HepG2 (cell line): ENCODE results near the gene UGP2. TPM values are rescaled to one million over a fixed set of nuclear protein-coding genes. Genes with fewer than 3 reads are reported as not detected.
A peak's percentile ranks its signal among the peaks of the same experiment; 100 is the strongest.

ENCODE experiments used
- AHR ChIP-seq: IDR thresholded peaks from 2 replicates; pipeline ENCODE4 v1.6.1; 2018; ENCODE audit warnings: missing genetic modification reagents, missing compliant biosample characterization
- FLYWCH1 ChIP-seq: sonication (generic); formaldehyde crosslinking; IDR thresholded peaks from 2 replicates; pipeline ENCODE4 v1.8.1; 2023; ENCODE audit warnings: mild to moderate bottlenecking, missing genetic modification reagents
- HBP1 ChIP-seq: IDR thresholded peaks from 2 replicates; pipeline ENCODE4 v1.6.1; 2016; ENCODE audit warnings: low read depth, control low read depth
- HES4 ChIP-seq: sonication (generic); formaldehyde crosslinking; IDR thresholded peaks from 2 replicates; pipeline ENCODE4 v1.9.0; 2021; ENCODE audit warnings: mild to moderate bottlenecking, missing genetic modification reagents, borderline replicate concordance
- HOXA3 ChIP-seq: sonication (generic); formaldehyde crosslinking; IDR thresholded peaks from 2 replicates; pipeline ENCODE4 v1.5.0; 2020; ENCODE audit warnings: missing genetic modification reagents
- KLF16 ChIP-seq, 2 experiments: sonication (generic) in 1 of 2; formaldehyde crosslinking in 1 of 2; IDR thresholded peaks; 2 replicates each; pipeline versions ENCODE4 v1.6.1 to v1.8.0; 2016 to 2023; ENCODE audit warnings: missing genetic modification reagents in 2 of 2, missing compliant biosample characterization in 1 of 2
- MEF2D ChIP-seq: sonication (generic); formaldehyde crosslinking; IDR thresholded peaks from 2 replicates; pipeline ENCODE4 v1.5.1; 2020; ENCODE audit warnings: mild to moderate bottlenecking, missing genetic modification reagents
- MEIS1 ChIP-seq: sonication (generic); formaldehyde crosslinking; IDR thresholded peaks from 2 replicates; pipeline ENCODE4 v1.9.0; 2021; ENCODE audit warnings: mild to moderate bottlenecking, missing genetic modification reagents, moderate library complexity, borderline replicate concordance
- MTA3 ChIP-seq: sonication (generic); formaldehyde crosslinking; IDR thresholded peaks from 2 replicates; pipeline ENCODE4 v1.4.0; 2020; ENCODE audit warnings: missing genetic modification reagents
- NBN ChIP-seq: fragments of 450-650 bp; conservative IDR thresholded peaks from 2 replicates; pipeline ENCODE4 v1.6.1; 2017
- NKX3-1 ChIP-seq: sonication (generic); formaldehyde crosslinking; IDR thresholded peaks from 2 replicates; pipeline ENCODE4 v1.5.0; 2020; ENCODE audit warnings: missing genetic modification reagents
- PAF1 ChIP-seq: IDR thresholded peaks from 2 replicates; pipeline ENCODE4 v1.6.1; 2016; ENCODE audit warnings: missing genetic modification reagents, missing compliant biosample characterization
- PRDM10 ChIP-seq: sonication (generic); formaldehyde crosslinking; IDR thresholded peaks from 2 replicates; pipeline ENCODE4 v1.4.0; 2020; ENCODE audit warnings: low read depth, missing genetic modification reagents
- SIN3A ChIP-seq: IDR thresholded peaks from 2 replicates; pipeline ENCODE4 v1.6.1; 2011; ENCODE audit warnings: low read depth, mild to moderate bottlenecking, control low read depth, low read length, borderline replicate concordance
- ZNF274 ChIP-seq: sonication (generic); formaldehyde crosslinking; IDR thresholded peaks from 2 replicates; pipeline ENCODE4 v1.5.1; 2020; ENCODE audit warnings: mild to moderate bottlenecking, missing genetic modification reagents
- ZNF329 ChIP-seq: sonication (generic); formaldehyde crosslinking; IDR thresholded peaks from 2 replicates; pipeline ENCODE4 v1.9.0; 2021; ENCODE audit warnings: low read depth, mild to moderate bottlenecking, missing genetic modification reagents
- ZNF556 ChIP-seq: sonication (generic); formaldehyde crosslinking; IDR thresholded peaks from 2 replicates; pipeline ENCODE4 v1.4.0; 2020; ENCODE audit warnings: mild to moderate bottlenecking, missing genetic modification reagents, borderline replicate concordance
- ZNF678 ChIP-seq: sonication (generic); formaldehyde crosslinking; IDR thresholded peaks from 2 replicates; pipeline ENCODE4 v1.4.0; 2020; ENCODE audit warnings: mild to moderate bottlenecking, missing genetic modification reagents
- ZNF816 ChIP-seq: sonication (generic); formaldehyde crosslinking; IDR thresholded peaks from 2 replicates; pipeline ENCODE4 v1.8.0; 2022; ENCODE audit warnings: missing genetic modification reagents, mild to moderate bottlenecking, borderline replicate concordance
- ZZZ3 ChIP-seq: sonication (generic); formaldehyde crosslinking; IDR thresholded peaks from 2 replicates; pipeline ENCODE4 v1.4.0; 2020; ENCODE audit warnings: missing genetic modification reagents, mild to moderate bottlenecking, borderline replicate concordance
- polyA plus RNA-seq, 8 experiments: library from polyadenylated mRNA; depleted of rRNA in 3 of 8; stranded (reverse) in 7 of 8; unstranded in 1 of 8; fragments of >200 nt; fragmentation: Illumina TruSeq in 4 of 8; extraction: Trizol in 4 of 8; gene quantifications; 2 replicates each; pipeline versions ENCODE4 v1.2.1 to v1.2.3, GENCODE V29; 2011 to 2016; ENCODE audit warnings: low read depth in 4 of 8, missing spikeins in 1 of 8, mixed read lengths in 1 of 8; ENCODE audit not compliant: insufficient read depth in 1 of 8
- total RNA-seq, 5 experiments: library from RNA; depleted of rRNA; stranded (reverse); fragments of >200 nt; fragmentation: Illumina TruSeq; extraction: Trizol; gene quantifications; 2 replicates each; pipeline ENCODE4 v1.2.3, GENCODE V29; 2016; ENCODE audit warnings: low read depth in 1 of 5
- TF ChIP-seq, protein P1 (sequence below): IDR thresholded peaks from 2 replicates; pipeline ENCODE4 v1.6.1; 2016; ENCODE audit warnings: low read depth, borderline replicate concordance
- TF ChIP-seq, protein P2 (sequence below): sonication (generic); formaldehyde crosslinking; IDR thresholded peaks from 2 replicates; pipeline ENCODE4 v1.4.0; 2020; ENCODE audit warnings: missing genetic modification reagents

Gene UGP2
- total and polyA plus RNA-seq, 2 of the 13 experiments (the other 11 are each of a cell fraction or from before 2014, with no cell fraction given), result 96.0 to 134 TPM

- TF ChIP-seq MEF2D (CRISPR knock-in tag) (peak; percentile 93), MTA3 (no peak), NBN (no peak), FLYWCH1 (CRISPR knock-in tag) (no peak), HOXA3 (CRISPR knock-in tag) (peak; percentile 86), PRDM10 (CRISPR knock-in tag) (no peak; the same call in 1 of the 2 replicates), ZNF274 (CRISPR knock-in tag) (no peak; the same call in 1 of the 2 replicates), KLF16 (CRISPR knock-in tag; IDR thresholded peaks at IDR 0.05) (peak in 1 of 2 experiments; percentile 93; a peak in 2 of 4 replicates), MEIS1 (peak; percentile 67; the same call in 1 of the 2 replicates), NKX3-1 (CRISPR knock-in tag) (peak; percentile 85; the same call in 1 of the 2 replicates), HBP1 (peak; percentile 44; the same call in 1 of the 2 replicates), ZZZ3 (CRISPR knock-in tag) (no peak), ZNF556 (CRISPR knock-in tag) (peak; percentile 35; the same call in 1 of the 2 replicates), PAF1 (no peak), ZNF329 (CRISPR knock-in tag) (no peak), HES4 (CRISPR knock-in tag) (no peak), ZNF816 (no peak; the same call in 1 of the 2 replicates), SIN3A (peak; percentile 76), ZNF678 (CRISPR knock-in tag) (no peak), AHR (no peak)
- TF ChIP-seq, protein P1, sequence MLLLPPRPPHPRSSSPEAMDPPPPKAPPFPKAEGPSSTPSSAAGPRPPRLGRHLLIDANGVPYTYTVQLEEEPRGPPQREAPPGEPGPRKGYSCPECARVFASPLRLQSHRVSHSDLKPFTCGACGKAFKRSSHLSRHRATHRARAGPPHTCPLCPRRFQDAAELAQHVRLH (CRISPR knock-in tag), result 0 out of 2 replicates have a peak, but pooled peaks have one; percentile 32
- TF ChIP-seq, protein P2, sequence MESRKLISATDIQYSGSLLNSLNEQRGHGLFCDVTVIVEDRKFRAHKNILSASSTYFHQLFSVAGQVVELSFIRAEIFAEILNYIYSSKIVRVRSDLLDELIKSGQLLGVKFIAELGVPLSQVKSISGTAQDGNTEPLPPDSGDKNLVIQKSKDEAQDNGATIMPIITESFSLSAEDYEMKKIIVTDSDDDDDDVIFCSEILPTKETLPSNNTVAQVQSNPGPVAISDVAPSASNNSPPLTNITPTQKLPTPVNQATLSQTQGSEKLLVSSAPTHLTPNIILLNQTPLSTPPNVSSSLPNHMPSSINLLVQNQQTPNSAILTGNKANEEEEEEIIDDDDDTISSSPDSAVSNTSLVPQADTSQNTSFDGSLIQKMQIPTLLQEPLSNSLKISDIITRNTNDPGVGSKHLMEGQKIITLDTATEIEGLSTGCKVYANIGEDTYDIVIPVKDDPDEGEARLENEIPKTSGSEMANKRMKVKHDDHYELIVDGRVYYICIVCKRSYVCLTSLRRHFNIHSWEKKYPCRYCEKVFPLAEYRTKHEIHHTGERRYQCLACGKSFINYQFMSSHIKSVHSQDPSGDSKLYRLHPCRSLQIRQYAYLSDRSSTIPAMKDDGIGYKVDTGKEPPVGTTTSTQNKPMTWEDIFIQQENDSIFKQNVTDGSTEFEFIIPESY (CRISPR knock-in tag), result peak; percentile 53; the same call in 1 of the 2 replicates
Measured at GRCh38 chr2:63819765-63820717, 21.7 kb upstream of the UGP2 start (continued).
